GM19043 (cell line): ENCODE data around the gene MAP3K6.
A peak's percentile ranks its signal among the peaks of the same experiment; 100 is the strongest.

Experiments used
- ATAC-seq: cut with Tn5 transposase; IDR thresholded peaks from one replicate; pipeline ENCODE4 v1.9.1; 2021; ENCODE audit warnings: low read depth; ENCODE audit not compliant: unreplicated experiment

MAP3K6 gene

GRCh38 chr1:27379564-27380122 is 12.9 kb upstream of the MAP3K6 start:
- ATAC-seq = no peak

GRCh38 chr1:27377760-27378495 is 11.2 kb upstream of the MAP3K6 start:
- ATAC-seq = no peak

- ATAC-seq = no peak
Observed at GRCh38 chr1:27374362-27375086, 7.8 kb upstream of the MAP3K6 start, which contains the start of gene FCN3. Gene FCN3 (minus strand): TSS chr1:27374824. CDS start chr1:27374818, 6 bp downstream.

- ATAC-seq = no peak
Observed at GRCh38 chr1:27372808-27373690, 6.3 kb upstream of the MAP3K6 start.

- ATAC-seq = no peak
Observed at GRCh38 chr1:27372022-27372807, 5.5 kb upstream of the MAP3K6 start.

GRCh38 chr1:27368869-27369582 is 2.3 kb upstream of the MAP3K6 start:
- ATAC-seq = no peak

- ATAC-seq = no peak
Observed at GRCh38 chr1:27367160-27367650, 444 bp upstream of the MAP3K6 start.

GRCh38 chr1:27366113-27366410 is 699 bp downstream of the MAP3K6 start:
- no peak for ATAC-seq

GRCh38 chr1:27365372-27366112 is 1.2 kb downstream of the MAP3K6 start:
- peak; percentile 40 for ATAC-seq

- ATAC-seq = no peak
Observed at GRCh38 chr1:27364696-27365371, 1.9 kb downstream of the MAP3K6 start.

- no peak for ATAC-seq
Observed at GRCh38 chr1:27363766-27364695, 2.7 kb downstream of the MAP3K6 start.

GRCh38 chr1:27361553-27361952 is 5.2 kb downstream of the MAP3K6 start:
- no peak for ATAC-seq

- ATAC-seq = no peak
Observed at GRCh38 chr1:27361044-27361402, 5.7 kb downstream of the MAP3K6 start.

- no peak for ATAC-seq
Observed at GRCh38 chr1:27360159-27361043, 6.4 kb downstream of the MAP3K6 start.

- no peak for ATAC-seq
Observed at GRCh38 chr1:27359822-27360158, 7.0 kb downstream of the MAP3K6 start.

GRCh38 chr1:27358928-27359313 is 7.8 kb downstream of the MAP3K6 start:
- ATAC-seq = no peak
